ENCODE results near the gene SLAMF8.

Gene SLAMF8

GRCh38 chr1:159868766-159869165 is 42.1 kb downstream of the SLAMF8 start:
- no peak for DNase-seq (ENCODE audit: low read depth, low spot score)

- no peak for DNase-seq (ENCODE audit: low read depth, low spot score)
Measured at GRCh38 chr1:159869173-159869572, 42.5 kb downstream of the SLAMF8 start.

DNA sequence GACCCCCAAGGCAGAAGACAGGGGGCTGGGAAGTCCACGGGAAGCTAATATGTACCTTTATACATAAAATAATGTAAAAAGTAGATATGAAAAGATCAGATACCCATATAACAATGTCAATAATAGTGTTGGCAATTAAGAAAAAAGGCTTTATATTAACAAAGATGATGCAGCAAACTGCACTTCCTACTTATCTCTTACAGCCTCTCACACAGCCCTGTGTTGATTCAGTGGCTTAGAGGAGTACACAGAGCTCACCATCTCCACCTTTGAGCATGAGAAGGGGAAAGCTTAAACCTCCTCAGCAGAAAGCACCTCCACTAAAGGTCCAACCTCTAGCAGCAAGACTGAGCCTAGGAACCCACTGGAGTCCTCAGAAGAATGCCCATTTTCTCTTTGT is 42.9 kb downstream of the SLAMF8 start:
- DNase-seq (ENCODE audit: low read depth, low spot score) = no peak

DNA sequence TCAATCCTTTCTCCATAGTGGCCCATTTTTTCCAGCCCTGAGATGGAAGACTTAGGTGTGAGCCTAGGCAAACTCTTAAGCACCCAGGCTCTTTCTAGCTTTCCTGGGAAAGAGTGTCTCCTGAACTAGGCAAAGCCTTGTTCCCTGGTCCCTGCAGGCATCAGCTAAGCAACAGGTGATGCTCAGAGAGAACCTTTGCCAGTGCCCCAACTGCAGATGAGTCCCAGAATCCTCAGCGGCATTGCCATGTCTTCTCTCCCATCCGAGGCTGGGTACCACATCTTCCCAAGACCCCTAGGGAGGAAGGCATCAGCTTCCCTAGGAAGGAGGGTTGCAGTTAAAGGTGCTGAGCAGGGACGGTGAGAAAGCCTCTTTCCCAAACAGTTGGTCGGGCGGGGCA is 44.0 kb downstream of the SLAMF8 start:
- no peak for DNase-seq (ENCODE audit: low read depth, low spot score)

GRCh38 chr1:159872891-159873290 is 46.2 kb downstream of the SLAMF8 start:
- peak; percentile 81 for DNase-seq (ENCODE audit: low read depth, low spot score)

DNA sequence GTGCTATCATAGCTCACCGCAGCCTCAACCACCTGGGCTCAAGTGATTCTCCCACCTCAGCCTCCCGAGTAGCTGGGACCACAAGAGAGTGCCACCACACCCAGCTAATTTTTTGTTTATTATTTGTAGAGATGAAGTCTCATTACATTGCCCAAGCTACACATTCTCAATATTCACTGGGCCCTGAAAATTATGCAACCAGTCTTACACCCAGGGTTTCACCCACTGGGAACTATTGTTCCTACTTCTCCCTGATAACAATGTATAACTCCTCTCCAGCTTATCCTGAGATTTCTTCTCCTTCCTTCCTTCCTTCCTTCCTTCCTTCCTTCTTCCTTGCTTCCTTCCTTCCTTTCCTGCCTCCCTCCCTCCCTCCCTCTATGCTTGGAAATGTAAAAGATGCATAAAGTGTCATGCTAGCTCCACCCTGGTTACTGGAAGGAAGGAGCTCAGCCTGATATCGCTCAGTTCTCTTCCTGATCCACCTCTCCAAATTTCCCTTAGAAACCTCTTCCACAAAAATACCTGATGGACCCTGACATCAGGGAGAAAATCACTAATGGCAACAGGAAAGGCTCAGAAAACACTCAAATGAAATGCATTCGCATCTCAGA is 47.0 kb downstream of the SLAMF8 start:
- DNase-seq (ENCODE audit: low read depth, low spot score) = no peak

- DNase-seq (ENCODE audit: low read depth, low spot score) = no peak
Measured at GRCh38 chr1:159877695-159878444, 51.2 kb downstream of the SLAMF8 start.

DNA sequence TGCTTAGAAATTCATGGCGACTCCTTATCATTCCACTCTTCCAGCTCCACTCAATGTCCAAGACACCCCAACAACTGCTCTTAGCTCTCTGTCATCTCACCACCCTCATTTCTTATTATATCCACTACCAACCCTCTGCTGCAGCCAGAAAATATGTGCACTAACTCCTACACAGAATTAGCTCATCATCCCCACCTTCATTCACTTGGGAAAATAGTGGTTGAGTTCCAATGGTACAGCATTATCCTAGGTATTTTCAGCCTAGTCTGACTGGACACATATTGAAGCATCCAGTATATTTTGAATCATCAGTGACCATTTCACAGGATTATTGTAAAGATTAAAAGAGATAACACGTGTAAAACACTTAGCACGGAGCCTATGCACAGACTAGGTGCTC is 52.5 kb downstream of the SLAMF8 start:
- no peak for DNase-seq (ENCODE audit: low read depth, low spot score)

- no peak for DNase-seq (ENCODE audit: low read depth, low spot score)
Measured at GRCh38 chr1:159879977-159880376, 53.3 kb downstream of the SLAMF8 start.

DNA sequence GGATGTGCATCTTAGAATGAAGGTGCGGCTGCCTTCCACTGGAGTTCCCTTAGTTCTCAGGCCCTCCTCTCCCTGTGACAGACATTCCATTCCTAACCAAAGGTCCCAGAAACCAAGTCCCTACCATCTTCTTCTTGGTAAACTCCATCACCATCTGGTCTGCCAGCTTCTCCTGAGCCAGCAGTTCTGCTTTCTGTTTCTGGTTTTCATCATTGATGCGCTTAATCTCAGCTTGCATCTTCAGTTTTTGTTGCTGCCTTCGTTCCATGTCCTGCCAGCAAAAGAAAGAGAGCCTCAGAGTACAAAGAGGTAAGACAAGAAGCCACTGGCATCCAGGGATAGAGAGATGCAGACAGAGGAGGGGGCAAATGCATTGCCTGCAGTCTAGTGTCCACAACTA is 53.8 kb downstream of the SLAMF8 start:
- no peak for DNase-seq (ENCODE audit: low read depth, low spot score)

- no peak for DNase-seq (ENCODE audit: low read depth, low spot score)
Measured at GRCh38 chr1:159881622-159882526, 55.2 kb downstream of the SLAMF8 start.

DNA sequence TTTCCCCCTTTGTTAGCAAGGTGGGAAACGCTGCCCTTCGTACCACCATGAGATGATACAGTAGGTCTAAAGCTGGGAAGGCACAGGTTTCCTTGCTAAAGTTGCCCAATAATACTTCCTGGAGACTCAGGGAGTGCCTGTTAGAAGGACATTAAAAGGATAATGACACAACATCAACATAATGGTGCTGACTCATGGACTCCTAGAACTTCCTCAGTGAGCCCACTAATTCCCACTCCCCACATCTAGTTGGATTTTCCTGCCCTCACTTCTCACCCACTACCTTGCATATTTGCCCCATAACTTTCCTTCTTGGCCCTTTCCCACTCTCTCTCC is 55.8 kb downstream of the SLAMF8 start:
- no peak for DNase-seq (ENCODE audit: low read depth, low spot score)

DNA sequence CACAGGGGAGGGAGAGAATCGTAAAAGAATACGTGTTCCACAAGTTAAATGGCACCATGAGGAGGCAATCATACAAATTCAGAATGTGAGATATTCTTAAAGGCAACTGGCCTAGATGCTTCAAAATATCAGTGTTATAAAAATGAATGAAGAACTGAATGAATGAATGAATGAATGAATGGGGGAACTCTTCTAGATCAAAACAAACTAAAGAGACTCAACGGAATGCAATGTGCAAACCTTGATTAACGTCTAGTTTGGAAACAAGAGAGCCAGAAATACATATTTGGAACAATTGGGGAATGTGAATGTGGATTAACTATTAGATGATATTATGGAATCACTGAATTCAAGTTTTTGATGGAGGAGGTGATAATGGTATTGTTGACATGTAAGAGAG is 56.5 kb downstream of the SLAMF8 start:
- no peak for DNase-seq (ENCODE audit: low read depth, low spot score)

GRCh38 chr1:159884296-159884695 is 57.6 kb downstream of the SLAMF8 start:
- no peak for DNase-seq (ENCODE audit: low read depth, low spot score)

Data from ELF-1 (cell line).